GM18498 (cell line): ENCODE measurements around the gene FBXL19.
A peak's percentile ranks its signal among the peaks of the same experiment; 100 is the strongest.
"Not testable (repeated sequence)": the region's sequence is repeated elsewhere in the genome, so short reads cannot be mapped to it uniquely, and the experiment has no call there.

Source experiments
- ATAC-seq: cut with Tn5 transposase; IDR thresholded peaks from one replicate; pipeline ENCODE4 v1.9.1; 2021; ENCODE audit warnings: mild to moderate bottlenecking, moderate library complexity; ENCODE audit not compliant: unreplicated experiment

Gene FBXL19, protein sequence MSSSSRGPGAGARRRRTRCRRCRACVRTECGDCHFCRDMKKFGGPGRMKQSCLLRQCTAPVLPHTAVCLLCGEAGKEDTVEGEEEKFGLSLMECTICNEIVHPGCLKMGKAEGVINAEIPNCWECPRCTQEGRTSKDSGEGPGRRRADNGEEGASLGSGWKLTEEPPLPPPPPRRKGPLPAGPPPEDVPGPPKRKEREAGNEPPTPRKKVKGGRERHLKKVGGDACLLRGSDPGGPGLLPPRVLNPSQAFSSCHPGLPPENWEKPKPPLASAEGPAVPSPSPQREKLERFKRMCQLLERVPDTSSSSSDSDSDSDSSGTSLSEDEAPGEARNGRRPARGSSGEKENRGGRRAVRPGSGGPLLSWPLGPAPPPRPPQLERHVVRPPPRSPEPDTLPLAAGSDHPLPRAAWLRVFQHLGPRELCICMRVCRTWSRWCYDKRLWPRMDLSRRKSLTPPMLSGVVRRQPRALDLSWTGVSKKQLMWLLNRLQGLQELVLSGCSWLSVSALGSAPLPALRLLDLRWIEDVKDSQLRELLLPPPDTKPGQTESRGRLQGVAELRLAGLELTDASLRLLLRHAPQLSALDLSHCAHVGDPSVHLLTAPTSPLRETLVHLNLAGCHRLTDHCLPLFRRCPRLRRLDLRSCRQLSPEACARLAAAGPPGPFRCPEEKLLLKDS

DNA sequence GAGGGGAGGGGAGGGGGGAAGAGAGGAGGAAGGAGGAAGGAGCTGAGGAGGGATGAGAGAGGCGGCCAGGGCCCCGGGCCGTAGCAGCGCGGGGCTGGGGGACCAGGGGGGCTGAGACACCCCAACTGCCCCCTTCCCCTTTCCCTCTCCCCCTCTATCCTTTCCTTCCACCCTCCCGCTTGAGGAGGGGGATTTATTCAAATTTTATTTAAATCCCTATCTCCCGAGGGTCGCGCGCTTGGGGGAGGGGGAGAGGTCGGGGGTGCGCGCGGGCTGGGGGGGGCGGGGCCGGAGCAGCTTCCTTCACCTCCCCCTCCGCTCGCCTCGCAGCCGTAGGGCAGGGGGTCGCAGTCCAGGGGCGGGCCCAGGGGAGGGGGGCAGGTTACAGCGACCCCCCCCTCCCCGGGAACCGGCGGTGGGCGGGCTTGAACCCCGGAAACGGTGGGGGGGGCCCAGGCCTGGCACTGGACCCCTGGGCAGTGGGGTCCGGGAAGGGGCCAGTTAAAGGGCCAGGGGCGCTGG is at the start of gene FBXL19:
Gene FBXL19 (plus strand): TSS at position 19 of the 522 bp plus-strand sequence. CDS start 2,183 bp downstream, outside the sequence.
- no peak for ATAC-seq

DNA sequence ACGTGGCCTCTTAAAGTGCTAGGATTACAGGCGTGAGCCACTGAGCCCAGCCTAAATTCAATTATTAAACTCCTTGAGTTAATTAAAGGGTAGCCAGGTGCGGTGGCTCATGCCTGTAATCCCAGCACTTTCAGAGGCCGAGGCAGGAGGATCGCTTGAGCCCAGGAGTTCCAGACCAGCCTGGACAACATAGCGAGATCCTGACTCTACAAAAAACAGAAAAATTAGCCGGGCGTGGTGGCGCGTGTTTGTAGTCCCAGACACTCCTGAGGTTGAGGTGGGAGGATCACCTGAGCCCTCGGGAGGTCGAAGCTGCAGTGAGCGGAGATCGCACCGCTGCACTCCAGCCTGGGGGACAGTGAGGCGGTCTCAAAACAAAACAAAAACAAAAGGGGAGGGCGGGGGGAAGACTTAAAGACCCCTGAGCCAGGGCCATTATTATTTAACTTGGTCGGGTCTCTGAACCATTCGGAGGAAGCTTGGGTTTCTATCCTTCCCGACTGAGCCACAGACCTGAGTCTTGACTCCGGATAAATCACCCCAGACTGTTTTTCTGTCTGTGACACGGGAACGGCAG is 49.0 kb upstream of the FBXL19 start:
- ATAC-seq, result no peak

DNA sequence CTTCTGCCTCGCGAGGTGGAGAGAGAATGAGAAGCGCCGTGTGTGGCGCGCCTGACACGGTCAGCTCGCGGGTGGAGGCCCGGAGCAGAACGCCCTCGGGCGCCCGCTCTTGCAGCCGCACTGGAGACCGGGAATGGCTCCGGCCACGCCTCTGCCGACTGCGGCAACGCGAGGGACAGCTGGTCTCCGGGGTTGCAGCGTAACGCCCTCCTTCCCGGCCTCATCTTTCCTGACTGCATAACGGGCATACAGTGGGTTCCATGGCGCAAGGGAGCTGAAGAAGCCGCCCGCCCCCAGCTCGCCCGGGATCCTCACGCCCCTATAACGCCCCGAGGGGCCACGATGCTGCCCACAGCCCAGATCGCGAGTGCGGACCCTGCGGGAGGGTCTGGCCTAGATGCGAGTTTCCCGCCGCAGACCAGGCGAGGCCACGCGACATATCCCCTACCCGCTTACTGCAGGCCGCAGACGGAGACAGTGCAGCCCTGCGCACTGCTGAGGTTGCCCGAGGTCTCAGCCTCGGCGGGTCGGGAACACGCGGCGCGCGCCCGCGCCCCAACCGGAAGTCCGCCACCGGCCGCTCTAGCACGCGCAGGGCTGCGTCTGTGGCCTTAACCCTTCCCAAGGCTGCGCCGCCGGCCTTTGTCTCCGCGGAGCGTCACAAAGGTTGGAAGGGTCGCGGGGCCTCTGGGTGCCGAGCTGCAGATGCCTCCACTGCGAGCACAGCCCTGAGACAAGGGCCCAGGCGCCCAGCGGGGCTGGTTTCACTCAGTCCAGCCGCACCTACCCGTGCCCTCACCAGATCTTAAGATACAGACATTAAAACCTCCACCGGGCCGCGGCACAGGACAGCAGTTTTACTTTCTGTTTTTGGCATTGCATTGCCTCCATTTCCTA is 48.3 kb upstream of the FBXL19 start:
- peak; percentile 85 for ATAC-seq

DNA sequence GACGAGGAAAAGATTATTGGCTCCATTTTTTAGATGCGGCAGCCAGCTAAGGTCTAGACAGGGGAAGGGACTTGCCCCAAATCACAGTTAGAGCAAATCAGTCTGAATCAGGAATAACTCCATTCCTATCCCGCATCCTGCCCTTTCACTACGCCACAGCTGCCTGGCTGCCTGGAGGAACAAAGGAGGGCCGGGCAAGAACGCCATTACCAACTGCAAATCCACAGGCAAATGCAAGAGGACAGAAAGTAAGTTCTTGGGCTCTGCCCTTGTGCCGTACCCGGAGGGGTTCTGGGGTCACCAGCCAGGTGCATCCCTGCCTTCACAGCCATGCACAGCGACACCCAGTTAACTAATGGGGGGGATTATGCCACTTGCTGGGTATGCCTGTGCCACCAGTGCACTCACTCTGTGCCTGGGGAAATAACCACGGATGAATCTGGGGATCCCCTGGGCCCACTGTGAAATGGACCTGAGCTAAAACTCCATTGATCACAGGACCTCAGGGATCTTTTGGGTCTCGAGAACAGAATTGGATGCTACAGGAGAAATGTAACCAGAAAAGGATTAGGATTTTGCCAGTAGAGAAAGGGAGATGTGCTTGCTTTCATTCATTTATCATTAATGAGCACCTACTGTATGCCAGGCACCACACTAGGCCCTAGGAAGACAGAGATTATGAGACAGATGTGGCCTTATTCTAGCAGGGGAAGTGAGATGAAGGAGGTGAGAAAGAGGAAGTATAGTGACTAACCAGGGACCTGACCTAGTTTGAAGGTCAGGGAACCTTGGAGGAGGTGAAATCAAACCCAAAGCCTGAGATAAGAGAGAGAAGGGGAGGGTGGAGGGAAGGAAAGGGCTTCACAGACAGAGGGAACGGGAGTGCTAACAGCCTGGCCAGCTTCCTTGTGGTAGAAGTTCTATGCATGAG is 47.2 kb upstream of the FBXL19 start:
- ATAC-seq, result no peak

DNA sequence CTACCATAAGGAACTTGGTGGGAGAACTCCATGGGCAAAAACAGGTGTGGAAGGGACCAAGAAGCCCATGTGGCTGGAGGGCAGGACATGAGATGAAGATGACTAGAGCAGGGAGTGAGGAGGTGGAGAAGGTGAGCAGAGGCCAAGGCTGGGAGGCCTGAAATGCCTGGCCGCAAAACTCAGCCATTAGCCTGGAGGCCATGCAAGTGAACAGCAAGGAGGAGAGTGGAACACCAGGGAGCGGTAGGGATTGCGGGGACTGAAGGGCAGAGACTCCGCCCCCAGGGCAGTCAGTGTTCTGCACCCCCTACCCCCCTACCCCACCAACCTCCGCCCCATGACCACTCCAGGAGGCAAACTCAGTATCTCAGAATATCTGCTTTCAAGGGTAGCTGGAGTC is 46.5 kb upstream of the FBXL19 start:
- ATAC-seq, result no peak

DNA sequence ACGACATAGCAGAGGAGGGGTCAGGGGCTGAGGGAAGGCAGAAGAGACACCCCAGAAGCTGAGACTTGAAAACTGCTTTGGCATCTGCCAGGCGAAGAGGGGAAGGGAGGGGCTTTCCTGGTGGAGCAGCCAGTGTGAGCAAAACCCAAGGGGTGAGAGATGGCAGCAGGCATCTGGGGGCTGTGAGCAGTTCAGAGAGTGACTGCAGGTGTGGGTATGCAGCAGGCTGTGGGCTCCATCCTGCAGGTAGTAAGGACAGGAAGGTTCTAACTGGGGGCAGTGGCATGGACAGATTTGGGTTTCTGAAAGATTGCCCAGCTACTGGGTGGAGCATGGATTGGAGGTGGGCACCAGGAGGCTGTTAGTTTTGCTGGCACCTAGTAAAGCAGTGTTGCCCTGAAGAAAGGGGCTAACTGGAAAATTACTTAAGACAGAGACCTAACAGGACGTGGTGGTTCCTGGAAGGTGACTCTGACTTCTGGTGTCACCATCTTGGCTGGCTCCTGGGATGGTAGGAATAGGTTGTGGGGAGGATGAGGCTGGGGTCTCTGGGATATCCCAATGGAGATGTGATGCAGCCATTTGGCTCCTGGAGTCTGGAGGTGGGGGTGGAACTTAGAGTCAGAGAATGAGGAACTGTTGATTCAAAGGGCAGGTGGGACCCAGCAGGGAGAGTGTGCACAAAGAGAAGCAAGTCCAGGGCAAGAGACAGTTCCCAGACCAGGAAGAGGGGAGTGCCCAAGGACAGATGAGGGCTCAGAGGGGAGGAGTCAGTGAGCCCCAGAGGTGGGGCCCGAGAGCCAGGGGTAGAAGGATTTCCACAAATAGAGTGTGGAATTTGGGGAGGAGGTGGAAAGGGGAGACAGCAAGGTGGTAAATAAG is 40.7 kb upstream of the FBXL19 start:
- no peak for ATAC-seq

DNA sequence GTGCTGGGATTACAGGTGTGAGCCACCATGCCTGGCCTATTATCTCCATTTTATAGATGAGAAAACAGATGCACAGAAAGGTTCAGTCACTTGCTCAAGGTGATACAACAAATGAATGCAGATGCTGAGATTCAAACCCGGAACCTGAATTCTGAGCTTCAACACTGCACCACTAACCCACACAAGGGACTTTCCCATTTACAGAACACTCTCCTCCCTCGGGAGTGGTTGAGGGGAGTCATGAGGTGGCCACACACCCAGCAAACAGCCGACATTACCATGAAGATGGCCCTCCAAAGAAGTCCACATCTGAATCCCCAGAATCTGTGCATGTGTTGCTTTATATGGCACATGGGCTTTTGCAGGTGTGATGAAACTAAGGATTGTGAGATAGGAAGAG is 38.6 kb upstream of the FBXL19 start:
- no peak for ATAC-seq

DNA sequence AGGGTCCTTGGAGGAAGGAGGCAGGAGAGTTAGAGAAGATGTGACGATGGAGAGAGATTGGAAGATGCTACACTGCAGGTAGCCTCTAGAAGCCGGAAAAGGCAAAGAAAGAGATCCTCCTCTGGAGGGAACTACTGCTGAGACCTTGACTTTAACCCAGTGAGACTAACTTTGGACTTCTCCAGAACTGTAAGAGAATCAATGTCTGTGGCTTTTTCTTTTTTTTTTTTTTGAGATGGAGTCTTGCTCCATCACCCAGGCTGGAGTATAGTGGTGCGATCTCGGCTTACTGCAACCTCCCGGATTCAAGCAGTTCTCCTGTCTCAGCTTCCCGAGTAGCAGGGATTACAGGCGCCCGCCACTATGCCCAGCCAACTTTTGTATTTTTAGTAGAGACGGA is 38.2 kb upstream of the FBXL19 start:
- no peak for ATAC-seq

DNA sequence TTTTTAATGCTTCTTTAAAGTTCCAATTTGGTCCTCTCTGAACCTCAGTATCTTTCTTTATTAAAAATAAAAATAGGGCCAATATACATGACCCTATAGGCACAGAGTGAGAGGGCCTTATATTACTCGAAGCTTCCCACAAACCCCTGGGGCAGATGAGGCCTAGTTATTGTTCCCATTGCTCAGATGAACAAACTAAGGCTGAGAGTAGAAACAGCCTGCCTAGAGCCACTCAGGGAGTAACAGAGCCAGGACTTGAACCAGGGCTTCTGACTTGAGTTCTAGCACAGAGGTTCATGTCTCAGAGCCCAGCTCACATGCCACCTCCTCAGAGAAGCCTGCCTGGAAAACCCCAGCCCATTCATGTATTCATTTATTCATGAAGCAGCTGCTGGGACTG is 37.2 kb upstream of the FBXL19 start:
- ATAC-seq, result no peak

DNA sequence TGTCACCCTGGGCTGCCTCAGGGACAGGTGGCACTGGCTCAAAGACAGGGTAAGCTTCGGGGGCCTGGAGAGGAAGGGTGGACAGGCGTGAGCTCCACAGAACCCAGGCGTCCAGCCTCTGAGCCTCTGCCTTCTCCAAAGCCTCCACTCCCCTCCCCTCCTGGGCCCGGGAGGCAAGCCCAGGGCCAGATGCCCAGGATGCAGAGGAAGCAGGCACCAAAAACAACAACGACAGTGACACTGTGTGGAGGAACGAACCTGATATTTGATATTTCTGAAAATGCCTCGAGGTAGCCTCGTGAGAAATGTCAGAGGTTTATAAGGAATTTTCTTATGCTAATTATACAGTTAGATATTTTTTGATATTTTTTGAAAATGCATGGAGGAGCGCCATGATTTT is 35.4 kb upstream of the FBXL19 start:
- ATAC-seq, result no peak

DNA sequence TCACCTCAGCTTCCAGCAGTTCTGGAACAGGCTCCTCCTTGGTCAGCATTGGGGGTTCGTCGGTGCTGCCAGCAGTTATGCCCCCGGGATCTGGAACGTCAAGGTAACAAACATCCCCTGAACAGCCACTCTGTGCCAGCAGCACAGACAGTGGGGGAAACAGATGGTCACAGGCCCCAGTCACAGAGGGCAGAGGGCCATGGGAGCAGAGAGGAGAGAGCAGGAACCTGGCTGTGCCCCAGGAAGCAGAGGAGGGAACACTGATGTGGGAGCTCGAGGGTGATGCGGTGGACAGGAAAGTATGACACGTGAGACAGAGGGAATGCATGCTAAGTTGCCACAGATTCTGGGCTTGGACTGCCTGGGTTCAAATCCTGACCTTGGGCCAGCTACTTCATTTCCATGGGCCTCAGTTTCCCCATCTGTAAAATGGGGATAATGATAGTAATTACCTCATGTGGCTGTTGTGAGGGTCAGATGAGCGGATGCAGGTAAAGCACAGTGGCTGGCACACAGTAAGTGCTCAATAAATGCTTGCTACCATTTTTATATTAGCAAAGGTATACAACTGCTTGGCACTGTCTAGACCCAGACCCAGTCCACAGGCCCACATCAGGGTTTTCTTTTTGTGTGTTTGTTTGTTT is 34.4 kb upstream of the FBXL19 start:
- no peak for ATAC-seq

DNA sequence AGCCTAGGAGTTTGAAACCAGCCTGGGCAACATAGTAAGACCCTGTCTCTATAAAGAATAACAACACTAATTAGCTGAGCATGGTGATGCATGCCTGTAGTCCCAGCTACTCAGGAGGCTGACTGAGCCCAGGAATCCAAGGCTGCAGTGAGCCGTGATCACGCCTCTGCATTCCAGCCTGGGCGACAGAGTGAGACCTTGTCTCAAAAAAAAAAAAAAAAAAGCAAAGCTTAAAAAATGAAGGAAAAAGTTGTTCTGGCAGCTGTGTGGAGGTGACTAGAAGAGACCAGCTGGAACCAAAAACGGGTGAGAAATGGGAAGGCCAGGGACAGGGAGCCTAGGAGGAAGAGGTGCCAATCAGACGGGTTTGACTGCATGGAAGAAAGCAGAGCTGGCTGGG is 33.7 kb upstream of the FBXL19 start:
- no peak for ATAC-seq

DNA sequence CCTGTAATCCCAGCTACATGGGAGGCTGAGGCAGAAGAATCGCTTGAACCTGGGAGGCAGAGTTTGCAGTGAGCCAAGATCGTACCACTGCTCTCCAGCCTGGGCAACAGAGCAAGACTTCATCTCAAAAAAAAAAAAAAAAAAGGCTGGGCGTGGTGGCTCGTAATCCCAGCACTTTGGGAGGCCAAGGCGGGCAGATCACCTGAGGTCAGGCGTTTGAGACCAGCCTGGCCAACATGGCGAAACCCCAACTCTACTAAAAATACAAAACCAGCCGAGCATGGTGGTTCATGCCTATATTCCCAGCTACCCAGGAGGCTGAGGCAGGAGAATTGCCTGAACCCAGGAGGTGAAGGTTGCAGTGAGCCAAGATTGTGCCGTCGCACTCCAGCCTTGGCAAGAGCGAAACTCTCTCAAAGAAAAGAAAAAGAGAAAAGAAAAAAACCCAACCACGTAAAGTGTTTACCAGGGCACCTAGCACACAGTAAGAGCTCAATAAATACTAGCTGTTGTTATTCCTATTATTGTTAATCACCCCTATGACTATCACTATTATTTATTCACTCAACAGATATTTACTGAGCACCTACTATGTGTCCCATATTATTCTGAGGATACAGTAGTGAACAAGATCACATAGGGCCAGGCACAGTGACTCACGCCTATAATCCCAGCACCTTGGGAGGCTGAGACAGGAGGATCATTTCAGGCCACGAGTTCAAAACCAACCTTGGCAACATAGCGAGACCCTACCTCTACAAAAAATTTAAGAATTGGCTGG is 32.1 kb upstream of the FBXL19 start:
- ATAC-seq, result not testable (repeated sequence)

DNA sequence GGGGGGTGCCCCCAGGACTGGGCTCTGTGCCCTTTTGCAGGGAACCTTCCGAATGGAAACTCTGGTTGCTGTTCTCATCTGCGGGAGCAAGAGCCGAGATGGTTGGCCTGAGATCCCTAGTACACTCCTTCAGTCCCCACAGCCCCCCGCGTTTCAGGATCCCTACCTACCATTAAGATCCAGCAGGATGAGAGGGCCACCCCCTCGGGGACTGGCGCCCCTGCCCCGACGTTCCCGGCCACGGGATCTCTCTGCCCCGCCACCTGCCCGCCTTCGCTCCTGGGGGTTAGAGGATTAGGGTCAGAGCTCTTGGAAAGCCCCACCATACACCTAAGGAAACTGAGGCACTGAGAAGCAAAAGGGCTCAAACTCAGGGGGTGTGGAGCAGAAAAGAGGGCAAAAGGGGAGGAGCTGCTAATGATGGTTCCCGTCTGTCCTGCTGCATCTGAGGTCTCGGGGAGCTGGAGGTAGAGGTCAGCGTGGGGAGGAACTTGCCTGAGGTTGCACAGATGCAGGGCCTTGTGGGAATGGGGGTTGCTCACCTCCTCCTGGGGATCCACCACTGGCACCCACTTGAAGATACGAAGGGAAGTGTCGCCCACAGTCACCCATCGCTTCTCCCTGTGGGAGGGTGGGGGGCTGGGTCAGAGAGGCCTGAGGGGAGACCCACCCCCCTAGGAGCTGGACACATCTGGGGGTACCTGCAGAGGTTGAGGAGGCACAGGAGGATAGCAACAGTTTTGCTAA is 30.5 kb upstream of the FBXL19 start:
- ATAC-seq, result no peak

DNA sequence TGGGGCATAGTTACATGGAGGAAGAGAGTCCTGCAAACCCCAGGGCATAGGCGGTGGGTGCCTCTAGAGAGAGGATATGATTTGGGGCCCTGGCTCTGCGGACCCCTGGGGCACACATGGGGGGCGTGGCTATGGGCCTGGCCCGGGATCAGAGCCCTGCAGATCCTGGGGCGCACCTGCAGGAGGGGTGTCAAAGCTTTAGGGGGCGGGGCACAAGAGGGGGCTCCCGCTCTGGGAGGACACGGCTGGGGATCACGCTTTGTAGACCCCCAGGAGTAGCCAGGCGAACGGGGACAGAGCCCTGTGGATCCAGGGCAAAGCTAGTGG is 30.0 kb upstream of the FBXL19 start:
- ATAC-seq, result peak; percentile 6

DNA sequence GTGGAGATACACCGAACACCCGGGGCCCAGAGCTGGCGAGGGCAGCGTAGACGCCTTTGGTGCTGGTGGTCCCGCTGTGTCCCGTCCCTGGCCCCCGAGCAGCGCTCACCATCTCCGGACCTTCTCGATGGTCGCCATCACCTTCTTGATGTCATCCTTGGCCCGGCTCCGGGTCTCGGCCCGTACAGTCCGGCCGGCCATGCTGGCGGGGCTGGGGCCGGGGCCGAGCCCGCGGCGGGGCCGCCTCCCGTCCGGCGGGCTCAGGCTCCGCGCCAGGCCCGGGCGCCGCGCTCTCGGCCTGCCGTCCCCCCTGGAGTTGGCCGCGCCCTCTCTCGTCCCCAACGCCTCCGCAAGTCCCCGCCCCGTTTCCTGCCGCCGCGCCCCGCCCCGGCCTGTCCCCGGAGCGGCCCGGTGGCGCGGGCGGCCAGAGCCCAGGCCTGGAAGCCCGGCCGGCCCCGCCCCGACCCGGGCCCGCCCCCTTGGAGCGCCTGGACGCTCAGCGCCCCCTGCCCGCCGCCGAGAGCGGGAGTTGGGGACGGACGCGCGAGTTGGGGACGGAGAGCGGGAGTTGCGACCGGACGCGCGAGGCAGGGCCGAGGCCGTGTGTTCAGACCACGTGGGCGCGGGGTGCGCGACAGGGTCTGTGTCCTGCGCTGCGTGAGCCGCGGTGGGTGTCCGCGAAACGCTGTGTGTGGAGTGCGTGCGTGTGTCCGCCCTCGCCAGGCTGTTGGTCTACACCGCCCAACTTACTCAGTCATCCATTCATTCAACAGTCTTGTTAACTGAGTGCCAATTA is 29.4 kb upstream of the FBXL19 start, which contains the start of gene BCL7C:
Gene BCL7C (minus strand): TSS at position 334 of the 796 bp plus-strand sequence. CDS start 133 bp downstream, at position 201.
- ATAC-seq, result peak; percentile 84
